H9 (cell line): ENCODE data around the gene SLC16A10. TPM values are rescaled to one million over a fixed set of nuclear protein-coding genes. Genes with fewer than 3 reads are reported as not detected.
"Not testable (repeated sequence)": the region's sequence is repeated elsewhere in the genome, so short reads cannot be mapped to it uniquely, and the experiment has no call there.

Experiments used
- DNase-seq: peaks from one replicate; pipeline ENCODE4 v3.0.0-alpha.2; 2017
- H2AFZ ChIP-seq: one replicate; pipeline ENCODE4 v1.6.1; 2013; ENCODE audit warnings: mild to moderate bottlenecking, low read length, control low read depth, moderate library complexity
- H2AK5ac ChIP-seq: 2 replicates; pipeline ENCODE4 v1.6.1; 2013; ENCODE audit warnings: low read length, control low read depth, mixed read lengths; ENCODE audit not compliant: insufficient read length
- H2BK120ac ChIP-seq: one replicate; pipeline ENCODE4 v1.6.1; 2013; ENCODE audit warnings: low read depth, mild to moderate bottlenecking, low read length, control low read depth, inconsistent platforms; ENCODE audit not compliant: poor library complexity, severe bottlenecking
- H2BK12ac ChIP-seq: 2 replicates; pipeline ENCODE4 v1.6.1; 2013; ENCODE audit warnings: low read length, control low read depth, mixed read lengths, low read depth; ENCODE audit not compliant: insufficient read length
- H2BK15ac ChIP-seq: 2 replicates; pipeline ENCODE4 v1.6.1; 2013; ENCODE audit warnings: low read depth, low read length, control low read depth
- H2BK20ac ChIP-seq: one replicate; pipeline ENCODE4 v1.6.1; 2013; ENCODE audit warnings: low read depth, mild to moderate bottlenecking, low read length, control low read depth, inconsistent platforms; ENCODE audit not compliant: poor library complexity, severe bottlenecking
- H2BK5ac ChIP-seq: 2 replicates; pipeline ENCODE4 v1.6.1; 2013; ENCODE audit warnings: low read length, control low read depth, mixed read lengths; ENCODE audit not compliant: insufficient read length
- H3K14ac ChIP-seq: 2 replicates; pipeline ENCODE4 v1.6.1; 2013; ENCODE audit warnings: low read length, control low read depth; ENCODE audit not compliant: insufficient read depth
- H3K18ac ChIP-seq: 2 replicates; pipeline ENCODE4 v1.6.1; 2013; ENCODE audit warnings: low read depth, mild to moderate bottlenecking, mixed read lengths, low read length, control low read depth; ENCODE audit not compliant: insufficient read length
- H3K23ac ChIP-seq: 2 replicates; pipeline ENCODE4 v1.6.1; 2013; ENCODE audit warnings: low read length, control low read depth, mixed read lengths, low read depth; ENCODE audit not compliant: insufficient read length
- H3K23me2 ChIP-seq: 2 replicates; pipeline ENCODE4 v1.6.1; 2013; ENCODE audit warnings: low read depth, mild to moderate bottlenecking, mixed read lengths, low read length, control low read depth; ENCODE audit not compliant: insufficient read length, poor library complexity, severe bottlenecking
- H3K27ac ChIP-seq: 2 replicates; pipeline ENCODE4 v1.5.1; 2013; ENCODE audit warnings: low read length, control low read depth, mixed read lengths, low read depth; ENCODE audit not compliant: insufficient read length
- H3K27me3 ChIP-seq: 2 replicates; pipeline ENCODE4 v1.6.1; 2013; ENCODE audit warnings: low read length, control low read depth, inconsistent platforms; ENCODE audit not compliant: insufficient read depth
- H3K4ac ChIP-seq: 2 replicates; pipeline ENCODE4 v1.6.1; 2013; ENCODE audit warnings: low read depth, mild to moderate bottlenecking, control low read depth, inconsistent platforms, low read length, moderate library complexity
- H3K4me1 ChIP-seq: 2 replicates; pipeline ENCODE4 v1.6.1; 2013; ENCODE audit warnings: low read length, control low read depth, inconsistent platforms; ENCODE audit not compliant: insufficient read depth
- H3K4me2 ChIP-seq: 2 replicates; pipeline ENCODE4 v1.6.1; 2013; ENCODE audit warnings: low read length, control low read depth, mixed read lengths; ENCODE audit not compliant: insufficient read length, insufficient read depth
- H3K56ac ChIP-seq: 2 replicates; pipeline ENCODE4 v1.6.1; 2013; ENCODE audit warnings: low read depth, mild to moderate bottlenecking, mixed read lengths, low read length, control low read depth; ENCODE audit not compliant: insufficient read length
- H3K79me1 ChIP-seq: 2 replicates; pipeline ENCODE4 v1.6.1; 2013; ENCODE audit warnings: low read depth, mild to moderate bottlenecking, moderate library complexity, low read length, control low read depth, inconsistent platforms; ENCODE audit not compliant: insufficient read depth, poor library complexity, severe bottlenecking
- H3K79me2 ChIP-seq: 2 replicates; pipeline ENCODE4 v1.6.1; 2013; ENCODE audit warnings: low read length, control low read depth, inconsistent platforms; ENCODE audit not compliant: insufficient read depth
- H3K9ac ChIP-seq: 2 replicates; pipeline ENCODE4 v1.6.1; 2013; ENCODE audit warnings: low read length, control low read depth, mixed read lengths; ENCODE audit not compliant: insufficient read length; ENCODE audit errors: extremely low read depth
- H3K9me3 ChIP-seq: one replicate; pipeline ENCODE4 v1.6.1; 2013; ENCODE audit warnings: low read depth, low read length, inconsistent platforms; ENCODE audit not compliant: control insufficient read depth
- H3T11ph ChIP-seq: one replicate; pipeline ENCODE4 v1.6.1; 2013; ENCODE audit warnings: mild to moderate bottlenecking, low read length, control low read depth, inconsistent platforms
- H4K20me1 ChIP-seq: one replicate; pipeline ENCODE4 v1.6.1; 2013; ENCODE audit not compliant: control insufficient read depth, insufficient read length, insufficient read depth
- H4K5ac ChIP-seq: 2 replicates; pipeline ENCODE4 v1.6.1; 2013; ENCODE audit warnings: low read depth, mild to moderate bottlenecking, mixed read lengths, low read length, control low read depth; ENCODE audit not compliant: insufficient read length
- H4K8ac ChIP-seq: replicated peaks from 2 replicates; pipeline ENCODE4 v1.6.1; 2013; ENCODE audit warnings: low read length, control low read depth, mixed read lengths, low read depth; ENCODE audit not compliant: insufficient read length
- H4K91ac ChIP-seq: 2 replicates; pipeline ENCODE4 v1.6.1; 2013; ENCODE audit warnings: low read depth, mild to moderate bottlenecking, moderate library complexity, mixed read lengths, low read length, control low read depth; ENCODE audit not compliant: insufficient read length
- H3K27ac Mint-ChIP-seq, 3 experiments: 2 replicates in 2 of 3; 3 replicates in 1 of 3; pipeline ENCODE4 v1.8.0; 2020 to 2021; ENCODE audit warnings: mixed read lengths in 3 of 3, mild to moderate bottlenecking in 1 of 3, moderate library complexity in 1 of 3
- H3K27me3 Mint-ChIP-seq: 2 replicates; pipeline ENCODE4 v1.8.0; 2021; ENCODE audit warnings: low read depth, mild to moderate bottlenecking, moderate library complexity, mixed read lengths
- H3K36me3 Mint-ChIP-seq, 3 experiments: 2 replicates in 2 of 3; 3 replicates in 1 of 3; pipeline ENCODE4 v1.8.0; 2020 to 2021; ENCODE audit warnings: low read depth in 3 of 3, mixed read lengths in 3 of 3; ENCODE audit not compliant: insufficient read depth in 1 of 3
- H3K4me1 Mint-ChIP-seq, 2 experiments: 2 replicates each; pipeline ENCODE4 v1.8.0; 2020; ENCODE audit warnings: mixed read lengths in 2 of 2
- H3K4me3 Mint-ChIP-seq, 2 experiments: 2 replicates in 1 of 2; 3 replicates in 1 of 2; pipeline ENCODE4 v1.8.0; 2020 to 2021; ENCODE audit warnings: mild to moderate bottlenecking in 2 of 2, mixed read lengths in 2 of 2, moderate library complexity in 1 of 2
- H3K9me3 Mint-ChIP-seq, 2 experiments: 2 replicates in 1 of 2; 3 replicates in 1 of 2; pipeline ENCODE4 v1.8.0; 2020; ENCODE audit warnings: mild to moderate bottlenecking in 2 of 2, mixed read lengths in 2 of 2, moderate library complexity in 1 of 2
- CTCF ChIP-seq: fragments of 200-600 bp; sonication (generic); conservative IDR thresholded peaks from 3 replicates; pipeline ENCODE4 v1.8.0; 2021; ENCODE audit warnings: antibody characterized with exemption, mild to moderate bottlenecking
- WGBS: extraction: QIAGEN DNeasy Blood & Tissue Kit; methylation state at CpG from one replicate; pipeline ENCODE4 v1.1.7; 2013; ENCODE audit warnings: missing lambda C conversion rate, low lambda C conversion rate, mixed read lengths; ENCODE audit not compliant: insufficient read length; ENCODE audit errors: extremely low coverage; 5-methylcytosine and 5-hydroxymethylcytosine counted together
- total RNA-seq: library from RNA; stranded (reverse); gene quantifications from 2 replicates; pipeline ENCODE4 v1.2.1, GENCODE V29; 2021

Gene SLC16A10
- total RNA-seq, 1 experiment from 2014 or later: 11.4 TPM

GRCh38 chr6:111129013-111129412 lies 41.7 kb downstream of the SLC16A10 start:
- H4K20me1 ChIP-seq: no peaks in the 10 kb centered on the region
- H2AFZ ChIP-seq: no peak overlapping the region
- H3K18ac ChIP-seq: no peak overlapping the region
- H3T11ph ChIP-seq: no peak overlapping the region
- no peak overlapping the region for H2BK12ac ChIP-seq
- peaks cover 11 to 14% of the 10 kb centered on the region in 2 experiments for H3K4me1 Mint-ChIP-seq
- H2BK20ac ChIP-seq: no peak overlapping the region
- DNase-seq: no peak
- no peak for TF ChIP-seq CTCF
- H3K14ac ChIP-seq: no peak overlapping the region
- no peak overlapping the region for H3K4me2 ChIP-seq
- H2BK15ac ChIP-seq: no peak overlapping the region
- H3K4me1 ChIP-seq: no peaks in the 10 kb centered on the region; the same call in 1 of the 2 replicates
- no peak overlapping the region for H3K23ac ChIP-seq
- H3K9me3 Mint-ChIP-seq: no peaks in the 10 kb centered on the region
- no peaks in the 10 kb centered on the region for H3K23me2 ChIP-seq
- no peaks in the 10 kb centered on the region for H3K27me3 ChIP-seq
- H3K36me3 Mint-ChIP-seq: peaks cover 0 to 5% (median 0%) of the 10 kb centered on the region in 3 experiments; a peak in 1 of 7 replicates
- H4K91ac ChIP-seq: no peak overlapping the region
- no peak overlapping the region for H4K8ac ChIP-seq
- H2BK120ac ChIP-seq: no peak overlapping the region
- H2BK5ac ChIP-seq: no peak overlapping the region
- WGBS: no CpG with 5 or more reads among the region's 1 CpG
- H4K5ac ChIP-seq: no peak overlapping the region
- no peak overlapping the region for H3K27ac ChIP-seq
- no peaks in the 10 kb centered on the region for H3K79me1 ChIP-seq
- no peaks in the 10 kb centered on the region for H3K27me3 Mint-ChIP-seq
- no peak overlapping the region for H2AK5ac ChIP-seq
- no peaks in the 10 kb centered on the region for H3K9me3 ChIP-seq
- no peak overlapping the region for H3K4me3 Mint-ChIP-seq
- no peaks in the 10 kb centered on the region for H3K79me2 ChIP-seq
- no peak overlapping the region for H3K4ac ChIP-seq
- H3K27ac Mint-ChIP-seq: no peak overlapping the region
- H3K9ac ChIP-seq: no peak overlapping the region
- H3K56ac ChIP-seq: no peak overlapping the region

- H3K14ac ChIP-seq, H3K4ac ChIP-seq, H3K9me3 ChIP-seq, H3K56ac ChIP-seq, H3K23me2 ChIP-seq, H2BK20ac ChIP-seq, H2BK15ac ChIP-seq, H4K8ac ChIP-seq, H3K27ac Mint-ChIP-seq, H3K9ac ChIP-seq, H3K4me1 ChIP-seq, H3K23ac ChIP-seq, H3K4me2 ChIP-seq, H3K9me3 Mint-ChIP-seq, H4K91ac ChIP-seq, H3K79me1 ChIP-seq, H2BK120ac ChIP-seq, H3K4me3 Mint-ChIP-seq, H3K36me3 Mint-ChIP-seq, H3K27me3 ChIP-seq, H3K27ac ChIP-seq, H2AK5ac ChIP-seq, H2BK12ac ChIP-seq, H4K5ac ChIP-seq, H4K20me1 ChIP-seq, H3T11ph ChIP-seq, H3K79me2 ChIP-seq, H2BK5ac ChIP-seq, DNase-seq, H3K18ac ChIP-seq, H3K27me3 Mint-ChIP-seq, H2AFZ ChIP-seq: not testable (repeated sequence)
- H3K4me1 Mint-ChIP-seq: peaks cover 14 to 16% of the 10 kb centered on the region in 2 experiments
- no CpG with 5 or more reads among the region's 11 CpGs for WGBS
These were observed 43.7 kb downstream of the SLC16A10 start for GRCh38 chr6:111131018-111131417.
